ENCODE results near the gene FAM186B.

The FAM186B gene

DNA sequence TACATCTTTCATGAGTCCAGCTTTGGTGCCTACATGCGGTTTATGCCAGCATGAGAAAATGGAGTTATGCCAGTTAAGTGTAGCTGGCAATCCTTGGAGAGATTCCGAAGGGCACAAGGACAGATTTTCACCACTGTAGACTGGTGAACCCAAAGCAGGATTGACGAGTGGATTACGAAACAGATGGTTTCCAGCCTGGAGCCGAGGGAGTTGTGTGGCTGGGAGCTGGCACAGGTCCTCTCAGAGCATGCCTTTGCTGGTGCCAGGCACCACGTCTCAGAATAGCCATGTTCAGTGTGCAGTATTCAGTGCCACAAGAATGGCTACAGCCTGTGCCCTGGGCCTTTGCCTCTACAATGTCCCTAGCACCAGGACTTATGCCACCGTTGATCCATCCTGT, 53.4 kb downstream of the FAM186B start:
- no peak for DNase-seq (ENCODE audit: low read depth)

DNA sequence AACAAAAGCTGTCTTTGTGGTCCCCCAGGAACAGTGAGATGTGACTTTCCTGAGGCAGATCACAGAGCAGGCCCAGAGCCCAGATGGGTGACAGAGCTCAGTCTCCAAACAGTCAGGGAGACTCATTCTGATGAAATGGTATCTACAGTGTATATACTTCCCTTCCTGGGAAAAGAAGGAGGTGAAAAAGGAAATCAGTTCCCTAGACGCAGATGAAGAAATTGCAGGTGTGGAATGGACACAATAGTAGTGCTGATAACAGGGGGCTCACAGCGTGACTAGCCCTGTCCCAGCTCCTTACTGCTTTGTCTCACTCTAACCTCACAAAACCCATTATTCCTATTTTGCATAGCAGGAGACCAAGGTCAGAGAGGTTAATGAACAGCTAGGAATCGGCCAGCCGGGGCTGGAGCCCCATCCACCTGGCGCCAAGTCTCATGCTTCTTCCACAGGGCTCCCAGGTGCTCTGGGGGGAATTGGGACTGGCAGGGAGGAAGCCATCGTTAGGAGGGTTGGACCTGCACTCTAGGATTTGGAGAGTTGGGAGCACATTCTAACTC, 54.7 kb downstream of the FAM186B start:
- DNase-seq (ENCODE audit: low read depth) = no peak

DNA sequence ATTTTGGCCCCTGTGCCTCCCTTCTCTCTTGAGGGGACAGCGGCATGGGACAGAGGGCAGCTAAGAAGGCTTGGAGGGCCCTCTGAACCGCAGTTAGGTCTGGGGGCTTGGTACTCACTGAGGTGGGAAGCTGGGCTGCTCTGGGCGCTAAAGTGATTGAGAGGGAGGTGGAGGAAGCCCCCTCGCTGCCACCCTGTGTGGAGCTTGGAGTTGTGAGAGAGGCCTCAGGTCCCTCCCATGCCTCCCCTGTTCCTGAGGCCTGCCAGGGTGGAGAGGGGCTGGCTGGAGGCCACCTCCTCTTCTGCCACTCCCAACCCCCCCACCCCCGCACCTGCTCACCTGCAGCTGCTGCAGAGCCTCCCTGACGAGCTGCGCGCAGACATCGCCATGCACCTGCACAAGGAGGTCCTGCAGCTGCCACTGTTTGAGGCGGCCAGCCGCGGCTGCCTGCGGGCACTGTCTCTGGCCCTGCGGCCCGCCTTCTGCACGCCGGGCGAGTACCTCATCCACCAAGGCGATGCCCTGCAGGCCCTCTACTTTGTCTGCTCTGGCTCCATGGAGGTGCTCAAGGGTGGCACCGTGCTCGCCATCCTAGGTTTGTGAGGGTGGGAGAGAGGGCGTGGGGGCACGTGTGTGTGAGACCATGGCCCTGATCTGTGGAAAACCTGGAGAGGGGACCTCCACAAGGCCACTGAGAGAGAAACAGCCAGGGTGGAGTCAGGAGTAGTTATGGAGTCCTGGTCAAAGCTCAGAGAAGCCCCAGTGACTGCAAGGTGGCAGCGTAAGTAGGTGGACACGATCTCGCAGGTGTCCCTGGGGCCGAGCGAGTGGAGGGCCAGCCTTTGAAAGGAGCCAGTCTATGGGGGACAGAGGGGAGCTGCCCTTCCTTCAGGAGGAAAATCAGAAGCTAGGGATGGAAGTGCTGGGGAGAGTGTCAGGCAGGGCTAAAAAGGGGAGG, 55.4 kb downstream of the FAM186B start:
- DNase-seq (ENCODE audit: low read depth) = no peak

DNA sequence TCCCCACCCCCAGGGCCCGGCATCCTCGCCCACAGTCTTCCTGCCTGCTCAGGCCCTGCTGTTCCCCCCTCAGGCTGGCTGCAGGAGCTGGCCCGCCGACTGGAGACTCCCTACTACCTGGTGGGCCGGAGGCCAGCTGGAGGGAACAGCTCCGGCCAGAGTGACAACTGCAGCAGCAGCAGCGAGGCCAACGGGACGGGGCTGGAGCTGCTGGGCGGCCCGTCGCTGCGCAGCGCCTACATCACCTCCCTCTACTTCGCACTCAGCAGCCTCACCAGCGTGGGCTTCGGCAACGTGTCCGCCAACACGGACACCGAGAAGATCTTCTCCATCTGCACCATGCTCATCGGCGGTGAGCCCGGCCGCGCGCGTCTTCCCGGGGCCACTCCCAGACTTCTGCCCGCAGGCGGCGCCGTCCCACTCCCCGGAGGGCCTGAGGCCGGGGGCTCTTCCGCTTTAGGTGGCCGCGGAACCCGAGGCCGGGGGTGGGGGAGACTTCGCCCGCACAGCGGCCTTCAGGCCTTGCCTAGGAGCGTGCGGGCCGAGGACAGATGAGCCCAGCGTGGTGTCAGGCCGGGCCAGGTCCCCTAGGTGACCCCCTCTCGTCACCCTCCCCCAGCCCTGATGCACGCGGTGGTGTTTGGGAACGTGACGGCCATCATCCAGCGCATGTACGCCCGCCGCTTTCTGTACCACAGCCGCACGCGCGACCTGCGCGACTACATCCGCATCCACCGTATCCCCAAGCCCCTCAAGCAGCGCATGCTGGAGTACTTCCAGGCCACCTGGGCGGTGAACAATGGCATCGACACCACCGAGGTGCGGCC, 56.4 kb downstream of the FAM186B start:
- DNase-seq (ENCODE audit: low read depth) = no peak

DNA sequence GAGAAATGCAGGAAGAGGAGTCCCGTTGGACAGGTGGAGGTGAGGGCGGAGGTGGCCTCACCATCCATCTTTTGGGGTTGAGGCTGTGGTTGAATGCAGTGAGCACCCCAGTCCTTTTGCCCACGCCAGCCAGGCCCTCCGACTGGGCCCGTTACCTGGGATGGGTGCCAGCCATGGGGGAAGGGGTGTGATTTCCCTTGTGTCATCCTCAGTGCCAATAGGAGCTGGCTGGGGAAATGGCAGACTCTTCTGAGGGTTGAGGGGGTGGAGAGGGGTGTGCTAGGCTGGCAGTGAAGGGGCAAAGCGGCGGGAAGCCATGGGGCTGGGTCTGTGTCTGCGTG, 57.0 kb downstream of the FAM186B start:
- no peak for DNase-seq (ENCODE audit: low read depth)

DNA sequence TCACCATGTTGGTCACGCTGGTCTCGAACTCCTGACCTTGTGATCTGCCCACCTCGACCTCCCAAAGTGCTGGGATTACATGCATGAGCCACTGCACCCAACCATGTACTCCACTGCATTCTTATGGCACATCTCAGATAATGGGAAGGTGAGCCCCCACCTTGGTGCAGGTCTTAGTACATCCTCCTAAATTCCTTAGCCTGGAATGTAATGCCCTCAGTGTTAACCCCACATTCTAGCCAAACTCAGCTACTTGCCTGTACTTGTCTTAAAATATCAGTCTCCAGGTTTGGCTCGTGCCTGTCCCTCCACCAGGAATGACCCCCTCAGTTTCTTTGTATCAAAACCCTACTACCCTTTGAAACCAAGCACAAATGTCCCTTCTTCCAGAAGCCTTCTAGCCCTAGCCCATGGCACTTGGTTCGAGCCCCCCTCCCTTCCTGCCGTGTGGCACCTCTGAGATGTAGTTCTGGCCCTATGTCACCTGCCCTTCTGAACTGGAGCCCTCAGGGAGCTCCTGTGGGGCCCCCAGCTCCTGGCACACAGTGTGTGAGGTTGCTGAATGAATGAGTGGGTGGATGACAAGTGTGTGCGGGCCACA, 58.2 kb downstream of the FAM186B start:
- no peak for DNase-seq (ENCODE audit: low read depth)

DNA sequence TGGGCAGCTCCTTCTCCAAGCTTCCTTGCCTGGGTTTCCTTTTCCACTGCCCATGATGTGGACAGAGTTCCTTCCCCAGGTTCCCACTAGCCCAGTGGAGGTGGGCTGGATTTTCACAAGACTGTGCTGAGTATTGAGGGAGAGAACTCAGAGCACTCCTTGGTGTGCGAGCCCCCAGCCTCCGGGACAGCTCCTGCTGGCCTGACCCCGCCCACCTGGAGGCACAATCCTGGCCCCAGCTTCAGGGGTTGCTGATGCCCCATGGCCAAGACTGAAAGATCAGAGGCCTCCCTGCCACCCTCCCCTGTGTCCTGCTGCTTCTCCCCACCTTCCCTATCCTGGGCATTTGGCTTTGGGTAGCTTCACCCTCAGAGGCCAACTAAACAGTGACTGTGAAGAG, 59.0 kb downstream of the FAM186B start:
- DNase-seq (ENCODE audit: low read depth) = no peak

DNA sequence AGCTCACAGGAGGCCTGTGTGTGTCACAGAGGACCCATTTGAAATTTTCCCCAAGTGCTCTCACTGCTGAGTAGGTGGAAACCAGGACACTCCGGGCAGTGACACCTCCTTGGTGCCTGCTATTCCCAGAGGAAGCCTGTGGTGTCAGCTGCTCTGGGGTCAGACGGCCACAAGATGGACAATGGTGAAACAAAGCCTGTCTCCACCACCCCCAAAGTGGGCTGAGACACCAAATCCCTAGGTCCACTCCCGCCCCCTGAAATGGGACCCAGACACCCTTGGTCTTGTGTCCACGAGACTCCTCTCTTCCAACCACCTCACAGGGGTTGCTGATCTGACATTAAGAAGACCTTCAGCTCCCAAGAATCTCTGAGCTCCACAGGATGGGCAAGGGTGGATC, 59.6 kb downstream of the FAM186B start:
- no peak for DNase-seq (ENCODE audit: low read depth)

DNA sequence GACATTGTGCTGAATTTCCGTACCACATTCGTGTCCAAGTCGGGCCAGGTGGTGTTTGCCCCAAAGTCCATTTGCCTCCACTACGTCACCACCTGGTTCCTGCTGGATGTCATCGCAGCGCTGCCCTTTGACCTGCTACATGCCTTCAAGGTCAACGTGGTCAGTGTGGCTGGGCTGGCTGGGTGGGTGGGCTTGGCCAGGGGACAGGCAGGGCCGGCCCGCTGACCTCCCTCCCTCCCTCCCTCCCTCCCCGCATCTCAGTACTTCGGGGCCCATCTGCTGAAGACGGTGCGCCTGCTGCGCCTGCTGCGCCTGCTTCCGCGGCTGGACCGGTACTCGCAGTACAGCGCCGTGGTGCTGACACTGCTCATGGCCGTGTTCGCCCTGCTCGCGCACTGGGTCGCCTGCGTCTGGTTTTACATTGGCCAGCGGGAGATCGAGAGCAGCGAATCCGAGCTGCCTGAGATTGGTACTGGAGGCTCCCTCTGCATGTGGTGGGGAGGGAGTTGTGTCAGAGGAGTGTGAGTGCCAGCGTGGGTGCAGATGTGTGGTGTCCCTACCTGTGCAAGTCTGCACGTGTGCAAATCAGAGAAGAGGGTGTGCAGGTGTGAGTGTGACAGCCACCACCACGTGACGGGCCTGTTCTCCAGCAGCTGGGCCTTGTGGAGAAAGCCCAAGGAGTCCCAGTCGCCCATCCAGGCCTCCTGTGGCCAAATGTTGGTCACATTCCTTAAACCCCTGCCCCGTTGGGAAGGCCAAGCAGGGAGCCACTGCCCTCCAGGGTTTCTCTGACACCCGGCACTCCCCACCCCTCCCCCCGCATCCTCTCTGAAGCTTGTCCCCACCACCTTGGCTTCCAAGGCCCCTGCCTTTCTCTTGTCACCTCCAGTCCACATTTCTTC, 61.3 kb downstream of the FAM186B start:
- DNase-seq (ENCODE audit: low read depth) = no peak

DNA sequence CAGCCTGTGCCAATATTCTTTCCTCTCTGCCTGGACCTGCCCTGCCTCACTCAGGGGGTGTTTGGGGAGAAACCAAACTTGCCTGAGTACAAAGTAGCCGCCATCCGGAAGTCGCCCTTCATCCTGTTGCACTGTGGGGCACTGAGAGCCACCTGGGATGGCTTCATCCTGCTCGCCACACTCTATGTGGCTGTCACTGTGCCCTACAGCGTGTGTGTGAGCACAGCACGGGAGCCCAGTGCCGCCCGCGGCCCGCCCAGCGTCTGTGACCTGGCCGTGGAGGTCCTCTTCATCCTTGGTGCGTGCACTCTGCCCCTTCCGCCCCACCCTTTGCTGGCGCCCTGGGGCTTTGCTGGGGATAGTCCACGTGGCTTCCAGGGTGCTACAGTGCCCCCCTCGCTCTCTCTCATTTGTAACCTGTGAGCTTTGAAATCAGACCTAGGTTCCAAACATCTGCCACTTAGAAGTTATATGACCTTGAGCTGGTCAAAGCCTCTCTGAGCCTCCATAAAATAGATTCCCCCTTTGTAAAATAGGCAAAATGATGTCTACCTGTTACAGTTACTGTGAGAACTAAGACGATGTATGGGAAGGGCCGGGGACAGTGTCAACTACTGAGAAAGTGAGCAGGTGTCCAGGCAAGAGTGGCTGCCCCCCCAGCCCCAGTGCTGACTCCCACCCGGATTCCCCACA, 62.1 kb downstream of the FAM186B start:
- no peak for DNase-seq (ENCODE audit: low read depth)

DNA sequence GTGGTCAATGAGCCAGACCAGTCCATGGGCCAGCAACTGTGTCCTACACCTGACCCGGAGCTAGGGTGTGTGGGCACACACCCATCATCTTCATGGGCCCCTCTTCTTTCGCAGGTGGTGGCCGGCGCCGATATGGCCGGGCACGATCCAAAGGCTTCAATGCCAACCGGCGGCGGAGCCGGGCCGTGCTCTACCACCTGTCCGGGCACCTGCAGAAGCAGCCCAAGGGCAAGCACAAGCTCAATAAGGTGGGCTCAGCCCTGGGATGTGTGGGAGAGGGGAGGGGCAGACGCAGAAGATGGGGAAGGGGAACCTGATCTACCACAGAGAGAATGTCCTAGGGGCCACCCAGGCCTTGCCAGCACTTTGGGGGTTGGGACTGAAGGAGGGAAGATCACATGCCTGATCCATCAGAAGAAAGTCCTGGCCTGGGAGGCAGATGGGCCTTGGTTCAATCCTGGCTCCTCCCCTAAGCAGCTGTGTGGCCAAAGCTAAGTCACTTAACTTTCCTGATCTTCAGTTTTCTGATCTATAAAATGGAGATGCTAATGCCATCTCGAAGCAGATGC, 62.8 kb downstream of the FAM186B start:
- DNase-seq (ENCODE audit: low read depth) = no peak

DNA sequence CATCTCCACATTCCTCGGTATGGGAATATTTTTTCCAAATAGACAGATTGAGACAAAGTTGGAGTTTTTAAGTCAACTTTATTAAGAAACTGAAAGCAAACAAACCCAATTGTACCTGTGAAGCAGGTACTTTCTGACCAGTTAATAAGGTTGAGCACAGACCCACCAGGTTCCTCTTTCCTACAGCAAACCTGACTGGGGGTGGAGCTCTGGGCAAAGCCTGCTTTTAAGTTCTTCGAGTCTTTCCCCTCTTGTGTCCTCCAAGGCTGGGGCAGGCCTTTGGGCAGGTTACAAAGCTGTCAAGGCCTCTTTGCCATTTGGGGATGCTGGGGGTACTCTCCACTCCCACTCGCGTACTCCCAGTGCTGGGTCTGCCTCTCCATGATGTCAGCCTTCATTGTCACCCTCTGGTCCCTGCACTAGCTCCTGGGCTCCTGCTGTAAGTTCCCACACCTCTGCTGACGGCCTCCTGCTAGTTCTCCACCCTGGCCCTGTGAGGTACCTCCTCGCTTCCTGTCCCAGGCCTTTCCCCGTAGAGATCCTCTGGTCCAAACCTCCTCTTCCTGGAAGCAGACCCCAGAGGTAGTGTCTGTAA, 63.4 kb downstream of the FAM186B start:
- no peak for DNase-seq (ENCODE audit: low read depth)

DNA sequence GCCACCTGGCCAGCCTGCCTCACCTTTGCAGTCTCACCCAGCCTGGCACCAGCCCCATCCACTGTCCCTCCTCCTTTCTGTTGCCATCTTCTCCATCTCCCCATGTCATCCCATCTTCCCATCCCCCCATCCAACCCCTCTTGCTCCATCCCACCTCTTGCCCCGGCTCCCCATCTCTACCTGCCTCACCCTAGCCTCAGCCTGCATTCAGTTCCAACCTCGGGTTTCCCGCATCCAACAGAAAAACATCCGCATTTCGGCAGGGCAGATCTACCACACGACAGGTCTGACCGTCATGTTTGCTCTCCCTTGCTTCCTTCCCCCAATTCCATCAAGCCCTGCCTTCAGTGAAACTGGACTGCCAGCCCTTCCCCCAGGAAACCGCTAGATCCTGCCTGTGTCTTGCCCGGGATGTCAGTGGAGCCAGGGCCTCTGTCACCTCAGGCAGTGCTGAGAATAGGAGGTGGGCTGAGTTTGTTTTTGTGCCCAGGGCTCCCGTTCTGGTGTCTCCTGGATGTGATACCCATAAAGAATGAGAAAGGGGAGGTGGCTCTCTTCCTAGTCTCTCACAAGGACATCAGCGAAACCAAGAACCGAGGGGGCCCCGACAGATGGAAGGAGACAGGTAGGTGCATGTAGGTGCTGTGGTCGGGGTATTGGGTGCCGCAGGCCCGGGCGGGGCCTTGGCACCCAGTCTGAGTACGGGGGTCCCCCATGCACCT, 64.1 kb downstream of the FAM186B start:
- DNase-seq (ENCODE audit: low read depth) = no peak

DNA sequence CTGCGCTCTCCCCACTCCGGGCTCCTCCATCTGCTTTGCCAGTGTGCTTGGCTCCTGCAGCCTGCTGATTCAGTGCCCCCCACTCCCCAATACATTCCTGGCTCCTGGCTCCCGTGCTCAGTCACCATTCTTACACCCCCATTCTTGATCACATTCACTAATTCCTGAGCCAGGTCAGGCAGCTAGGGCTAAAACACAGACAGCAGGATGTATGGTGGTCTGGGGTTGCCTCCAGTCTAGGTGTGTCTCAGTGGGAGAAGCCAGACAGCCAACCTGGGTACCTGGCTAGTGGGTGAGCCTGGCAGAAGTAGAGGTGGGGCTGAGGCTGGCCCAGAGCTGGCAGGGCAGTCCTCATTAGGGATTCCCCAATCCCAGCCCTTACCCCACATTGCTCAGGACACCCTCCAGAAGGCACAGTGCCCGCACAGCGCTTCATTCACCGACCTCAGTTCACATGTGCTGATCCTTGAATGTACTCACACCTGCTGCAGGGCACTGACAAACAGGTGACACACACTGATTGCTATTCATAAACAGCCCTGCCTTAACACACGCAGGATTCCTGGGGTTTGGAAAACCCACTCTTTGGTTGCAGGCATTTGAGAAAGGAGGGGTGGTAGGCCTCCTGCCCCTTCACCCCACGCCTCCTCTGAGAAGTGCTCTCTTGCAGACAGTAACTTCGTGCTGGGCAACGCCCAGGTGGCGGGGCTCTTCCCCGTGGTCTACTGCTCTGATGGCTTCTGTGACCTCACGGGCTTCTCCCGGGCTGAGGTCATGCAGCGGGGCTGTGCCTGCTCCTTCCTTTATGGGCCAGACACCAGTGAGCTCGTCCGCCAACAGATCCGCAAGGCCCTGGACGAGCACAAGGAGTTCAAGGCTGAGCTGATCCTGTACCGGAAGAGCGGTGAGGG, 65.0 kb downstream of the FAM186B start:
- DNase-seq (ENCODE audit: low read depth) = no peak

DNA sequence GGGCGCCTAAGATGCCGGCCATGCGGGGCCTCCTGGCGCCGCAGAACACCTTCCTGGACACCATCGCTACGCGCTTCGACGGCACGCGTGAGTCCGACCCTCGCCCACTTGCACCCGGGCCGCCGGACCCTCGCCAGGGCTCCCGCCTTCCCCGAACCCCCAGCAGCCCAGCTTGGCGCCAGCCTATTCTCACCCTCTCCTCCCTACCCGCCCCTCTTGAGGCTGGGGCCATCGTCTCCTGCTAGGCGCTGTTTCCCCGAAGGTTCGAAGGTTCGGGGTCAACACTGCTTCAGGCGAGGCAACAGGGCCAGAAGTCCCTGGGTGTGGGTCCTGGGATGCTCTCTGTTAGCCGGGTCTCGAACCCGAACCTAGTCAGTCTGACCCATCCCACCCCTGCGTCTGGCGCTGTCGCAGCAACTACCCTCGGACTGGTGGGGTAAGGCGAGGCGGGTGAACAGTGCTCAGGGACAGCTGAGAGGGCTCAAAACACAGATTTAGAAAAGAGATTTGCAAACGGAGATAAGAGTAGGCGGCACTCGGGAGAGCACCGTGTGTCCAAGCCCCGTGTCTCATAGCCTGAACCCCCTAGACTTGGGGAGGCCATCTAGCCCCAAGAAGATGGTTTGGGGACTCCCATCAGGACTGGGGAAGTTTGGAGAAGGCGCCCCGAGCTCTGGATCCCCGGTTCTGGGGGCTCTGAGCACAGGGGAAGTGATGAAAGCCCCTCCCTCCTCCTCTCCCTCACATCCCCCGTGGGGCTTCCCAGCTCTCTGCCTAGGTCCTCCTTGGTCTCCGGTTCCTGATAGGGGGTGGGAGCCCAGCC, 65.8 kb downstream of the FAM186B start:
- DNase-seq (ENCODE audit: low read depth) = no peak

DNA sequence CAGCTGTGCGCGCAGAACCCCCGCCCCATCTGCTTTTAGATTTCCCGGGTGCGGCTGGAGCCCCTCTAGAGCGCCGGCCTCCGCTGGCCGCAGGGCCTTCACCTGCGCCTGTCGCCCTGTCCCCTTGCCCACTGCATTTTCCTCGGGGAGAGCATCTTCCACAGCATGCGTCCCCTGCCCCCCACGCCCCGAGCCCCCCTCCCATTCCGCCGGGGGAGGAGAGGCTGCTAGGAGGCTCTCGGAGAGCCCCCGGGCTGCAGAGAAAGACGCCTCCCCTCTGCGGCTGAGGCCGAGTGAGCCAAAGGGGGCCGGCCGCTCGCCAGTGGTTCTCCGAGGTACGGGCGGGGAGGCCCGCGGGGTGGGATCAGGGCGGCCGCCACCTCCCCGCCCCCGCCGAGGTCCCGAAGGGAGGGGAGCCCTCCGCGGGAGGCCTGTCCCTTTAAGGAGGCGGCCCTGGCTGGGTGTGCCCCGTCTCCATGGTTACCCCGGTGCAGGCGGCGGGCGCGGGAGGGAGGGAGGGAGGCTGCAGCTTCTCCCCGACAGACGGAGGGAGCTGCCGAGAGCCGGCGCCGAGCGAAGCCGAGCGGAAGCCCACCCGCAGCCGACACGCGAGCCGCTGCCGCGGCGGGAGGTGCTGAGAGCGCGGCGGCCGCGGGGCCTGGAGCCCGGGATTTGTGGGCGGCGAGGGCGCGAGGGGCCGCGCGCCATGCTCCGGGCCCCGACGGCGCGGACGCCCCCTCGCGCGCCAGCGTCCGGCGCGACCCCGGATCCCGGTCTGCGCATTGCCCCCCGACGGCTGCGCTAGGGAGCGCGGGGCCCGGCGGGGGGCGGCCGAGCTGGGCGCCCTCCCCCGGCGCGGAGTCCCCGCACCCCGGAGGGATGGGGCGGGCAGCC, 66.7 kb downstream of the FAM186B start, which contains the start of gene KCNH3:
KCNH3 (plus strand) TSS at position 521 of the 894 bp plus-strand sequence. CDS start 387 bp downstream, outside the sequence.
- peak; percentile 78 for DNase-seq (ENCODE audit: low read depth)
